DMS153 (cell line): ENCODE data around the gene LRCH1.

Source experiments
- DNase-seq: peaks from one replicate; lab custom pipeline; 2025; lab: John Stamatoyannopoulos, UW

Gene LRCH1

GRCh38 chr13:46799139-46799538 lies 246.2 kb downstream of the LRCH1 start:
- no peak for DNase-seq

DNA sequence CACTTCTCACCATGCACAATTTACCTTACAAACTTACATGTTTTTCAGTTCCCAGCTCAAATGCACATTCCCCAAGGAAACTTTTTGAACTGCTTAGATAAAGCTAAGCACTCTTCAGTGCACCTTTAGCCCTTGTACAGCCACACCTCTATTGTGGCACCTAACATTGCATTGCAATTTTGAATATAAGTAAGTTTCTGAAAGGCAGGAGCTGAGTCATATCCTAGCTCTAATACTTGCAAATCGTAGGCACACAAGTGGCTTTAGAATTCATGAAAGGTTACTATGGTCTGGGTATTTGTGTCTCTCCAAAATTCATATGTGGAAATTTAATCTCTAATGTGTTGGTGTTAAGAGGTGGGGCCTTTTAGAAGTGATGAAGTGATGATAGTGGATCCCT lies 248.9 kb downstream of the LRCH1 start:
- DNase-seq, result no peak
